Esophagus muscularis mucosa (tissue), 4 donors: ENCODE results near the gene SUFU. TPM values are rescaled to one million over a fixed set of nuclear protein-coding genes. Genes with fewer than 3 reads are reported as not detected.
A peak's percentile ranks its signal among the peaks of the same experiment; 100 is the strongest.

Experiments used
- DNase-seq: peaks from one replicate; pipeline ENCODE4 v3.0.0-alpha.2; 2017; ENCODE audit errors: extremely low spot score
- H3K27ac ChIP-seq, 4 donors: fragments of 200-600 bp; sonication (generic); replicated peaks in 1 of 4; 1 replicate in 3 of 4; 2 replicates in 1 of 4; pipeline ENCODE4 v1.5.1; 2016 to 2019; ENCODE audit warnings: mild to moderate bottlenecking in 1 of 4
- H3K27me3 ChIP-seq, 4 donors: fragments of 200-600 bp; sonication (generic); one replicate each; pipeline versions ENCODE4 v1.5.1 to v1.6.0; 2016 to 2019
- H3K36me3 ChIP-seq, 4 donors: fragments of 200-600 bp; sonication (generic); one replicate each; pipeline ENCODE4 v1.5.1; 2016 to 2019
- H3K4me1 ChIP-seq, 4 donors: fragments of 200-600 bp; sonication (generic); one replicate each; pipeline ENCODE4 v1.5.1; 2016 to 2019
- H3K4me3 ChIP-seq, 4 donors: fragments of 200-600 bp; sonication (generic); 1 replicate in 2 of 4; 2 replicates in 2 of 4; pipeline ENCODE4 v1.5.1; 2016 to 2019; ENCODE audit warnings: mild to moderate bottlenecking in 4 of 4, moderate library complexity in 1 of 4
- H3K9me3 ChIP-seq, 4 donors: fragments of 200-600 bp; sonication (generic); 1 replicate in 3 of 4; 2 replicates in 1 of 4; pipeline ENCODE4 v1.5.1; 2016 to 2019
- CTCF ChIP-seq, 3 experiments: fragments of 200-600 bp in 2 of 3; fragments of 450-650 bp in 1 of 3; sonication (generic) in 2 of 3; IDR thresholded peaks; one replicate each; pipeline ENCODE4 v1.5.1; 2017 to 2019; ENCODE audit warnings: antibody characterized with exemption in 3 of 3, mild to moderate bottlenecking in 2 of 3, moderate library complexity in 1 of 3
- EP300 ChIP-seq: sonication (generic); formaldehyde crosslinking; IDR thresholded peaks from one replicate; pipeline ENCODE4 v1.6.1; 2017; ENCODE audit warnings: antibody characterized with exemption
- POLR2A ChIP-seq: fragments of 450-650 bp; IDR thresholded peaks from one replicate; pipeline ENCODE4 v1.6.1; 2017; ENCODE audit warnings: antibody characterized with exemption, moderate library complexity, mild to moderate bottlenecking, low read depth
- POLR2AphosphoS5 ChIP-seq, 2 donors: sonication (generic); formaldehyde crosslinking; IDR thresholded peaks; one replicate each; pipeline ENCODE4 v1.6.1; 2017; ENCODE audit warnings: antibody characterized with exemption in 2 of 2
- WGBS: methylation state at CpG from one replicate; pipeline ENCODE4 v1.1.5; 2018; 5-methylcytosine and 5-hydroxymethylcytosine counted together
- intact Hi-C: fragments of 100-400 bp; cut with DNase I; formaldehyde crosslinking; loops from one replicate; pipeline ENCODE4 v1.15.1; 2023
- total RNA-seq, 4 donors: library from RNA; depleted of rRNA; stranded (reverse); fragments of >200 nt; gene quantifications; one replicate each; pipeline versions ENCODE4 v1.1.0 to v1.2.1, GENCODE V29; 2016

Gene SUFU
- total RNA-seq, 4 donors from 2014 or later: 5.0 to 11.7 (median 10.1) TPM

- no peak for DNase-seq
- no peak for TF ChIP-seq POLR2A
- TF ChIP-seq EP300: no peak
- no peak for TF ChIP-seq POLR2AphosphoS5 (IDR thresholded peaks at IDR 0.05)
- no peak for TF ChIP-seq CTCF (IDR thresholded peaks at IDR 0.05)
- WGBS: 30% methylated on average over 5 of the region's 5 CpGs
- Histone ChIP-seq H3K27ac (peak overlapping the region; percentile 31 to 69 (median 45)), H3K27me3 (no peaks in the 10 kb centered on the region), H3K36me3 (peaks cover 0 to 17% (median 13%) of the 10 kb centered on the region in 4 donors), H3K4me1 (peaks cover 40 to 72% (median 58%) of the 10 kb centered on the region in 4 donors), H3K9me3 (no peaks in the 10 kb centered on the region), H3K4me3 (no peak overlapping the region)
- intact Hi-C loops: no loop called here
These were observed 128.8 kb downstream of the SUFU start for GRCh38 chr10:102632394-102633111.

DNA sequence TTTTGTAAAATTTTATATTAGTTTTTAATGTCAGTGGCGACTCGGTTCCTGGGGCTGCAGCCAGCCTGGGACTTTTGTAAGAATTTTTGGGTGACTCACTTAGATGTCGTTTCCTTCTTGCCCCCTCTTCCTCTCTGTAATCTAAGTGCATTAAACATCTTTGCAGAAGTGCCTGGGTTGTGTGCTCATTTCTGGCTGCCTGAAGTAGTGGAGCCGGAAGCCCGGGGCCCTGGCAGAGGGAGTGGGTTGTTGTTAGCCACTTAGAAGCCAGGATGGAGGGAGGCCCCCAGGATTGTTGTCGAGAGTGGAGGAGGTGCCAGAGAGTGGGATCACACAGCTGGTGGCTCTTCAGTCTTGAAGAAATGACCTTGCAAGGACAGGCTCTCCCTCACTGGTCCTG, 129.5 kb downstream of the SUFU start:
- Histone ChIP-seq H3K4me1 (peaks cover 33 to 65% (median 51%) of the 10 kb centered on the region in 4 donors), H3K27ac (peak overlapping the region; percentile 31 to 69 (median 45)), H3K27me3 (no peaks in the 10 kb centered on the region), H3K9me3 (no peaks in the 10 kb centered on the region), H3K36me3 (peaks cover 0 to 17% (median 13%) of the 10 kb centered on the region in 4 donors), H3K4me3 (no peak overlapping the region)
- DNase-seq: no peak
- 8% methylated on average over 6 of the region's 6 CpGs for WGBS
- intact Hi-C loops: no loop called here
- TF ChIP-seq POLR2AphosphoS5 (IDR thresholded peaks at IDR 0.05) (no peak), CTCF (IDR thresholded peaks at IDR 0.05) (no peak), POLR2A (no peak), EP300 (no peak)

DNA sequence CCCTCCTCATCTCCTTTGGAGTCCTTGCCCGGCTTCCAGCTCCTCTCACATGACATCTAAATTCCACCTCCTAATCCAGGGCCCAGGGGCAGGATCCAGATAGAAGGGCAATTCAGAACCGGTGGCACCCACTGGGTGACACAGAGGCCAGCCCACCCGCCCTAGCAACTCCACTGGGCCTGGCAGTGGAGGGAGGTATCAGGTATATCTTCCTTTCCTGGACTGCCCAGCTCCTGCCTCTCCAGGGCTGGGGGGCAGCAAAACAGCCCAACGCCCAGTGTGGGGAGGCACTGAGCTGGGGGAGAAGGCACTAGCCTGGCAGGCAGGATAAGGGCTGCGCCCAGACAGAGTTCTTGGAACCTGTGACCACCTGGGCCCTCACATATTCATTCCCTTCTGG, 130.1 kb downstream of the SUFU start:
- H3K4me3 ChIP-seq: no peak overlapping the region
- WGBS: 86% methylated on average over 4 of the region's 5 CpGs
- no peaks in the 10 kb centered on the region for H3K27me3 ChIP-seq
- TF ChIP-seq POLR2AphosphoS5 (IDR thresholded peaks at IDR 0.05): no peak
- no peak for TF ChIP-seq EP300
- TF ChIP-seq CTCF (IDR thresholded peaks at IDR 0.05): no peak
- TF ChIP-seq POLR2A: no peak
- intact Hi-C loops: no loop called here
- H3K27ac ChIP-seq: peak overlapping the region; percentile 31 to 69 (median 44)
- H3K4me1 ChIP-seq: peaks cover 27 to 59% (median 45%) of the 10 kb centered on the region in 4 donors
- H3K36me3 ChIP-seq: peaks cover 0 to 17% (median 13%) of the 10 kb centered on the region in 4 donors
- H3K9me3 ChIP-seq: no peaks in the 10 kb centered on the region
- DNase-seq: no peak

- DNase-seq: no peak
- Histone ChIP-seq H3K4me3 (no peak overlapping the region), H3K36me3 (peaks cover 0 to 17% (median 13%) of the 10 kb centered on the region in 4 donors), H3K4me1 (peaks cover 25 to 51% (median 38%) of the 10 kb centered on the region in 4 donors), H3K27ac (no peak overlapping the region), H3K9me3 (no peaks in the 10 kb centered on the region), H3K27me3 (no peaks in the 10 kb centered on the region)
- no peak for TF ChIP-seq EP300
- TF ChIP-seq CTCF (IDR thresholded peaks at IDR 0.05): no peak
- no peak for TF ChIP-seq POLR2A
- no peak for TF ChIP-seq POLR2AphosphoS5 (IDR thresholded peaks at IDR 0.05)
- WGBS: 65% methylated on average over 4 of the region's 4 CpGs
- intact Hi-C loops: no loop called here
These were observed 130.9 kb downstream of the SUFU start for GRCh38 chr10:102634686-102635085.
